H1 (cell line): ENCODE results near the gene KLF7. TPM values are rescaled to one million over a fixed set of nuclear protein-coding genes. Genes with fewer than 3 reads are reported as not detected.
A peak's percentile ranks its signal among the peaks of the same experiment; 100 is the strongest.

Source experiments
- CTCF ChIA-PET: fragments of 300-600 bp; sonication (Branson Sonifier 250); formaldehyde crosslinking; loops from one replicate; lab custom pipeline; 2021; ENCODE audit not compliant: partially characterized antibody; lab: Charles Lee
- POLR2A ChIA-PET: fragments of 300-600 bp; sonication (Branson Sonifier 250); formaldehyde crosslinking; loops from one replicate; lab custom pipeline; 2021; ENCODE audit warnings: inconsistent platforms; ENCODE audit not compliant: partially characterized antibody; lab: Charles Lee
- DNase-seq, 2 experiments: peaks; one replicate each; pipeline versions ENCODE4 v3.0.0 to v3.0.0-alpha.2; 2010 to 2022; ENCODE audit warnings: low spot score in 2 of 2, low read depth in 1 of 2, mixed read lengths in 1 of 2
- FAIRE-seq: peaks from 2 replicates; lab custom pipeline; 2011; peaks lifted over from hg19 to GRCh38; lab: Jason Lieb, UNC
- H2AFZ ChIP-seq: 2 replicates; pipeline ENCODE4 v1.8.1; 2012; ENCODE audit warnings: low read length, inconsistent platforms
- H2AK5ac ChIP-seq: 2 replicates; pipeline ENCODE4 v1.6.1; 2013; ENCODE audit warnings: low read depth, low read length
- H2BK120ac ChIP-seq: replicated peaks from 2 replicates; pipeline ENCODE3; 2013; ENCODE audit warnings: low read depth, low read length, inconsistent platforms
- H2BK12ac ChIP-seq: 2 replicates; pipeline ENCODE4 v1.6.1; 2013; ENCODE audit warnings: low read depth, low read length
- H2BK15ac ChIP-seq: 2 replicates; pipeline ENCODE4 v1.6.1; 2013; ENCODE audit warnings: low read length
- H2BK20ac ChIP-seq: 2 replicates; pipeline ENCODE4 v1.6.1; 2013; ENCODE audit warnings: low read length
- H2BK5ac ChIP-seq: 2 replicates; pipeline ENCODE4 v1.6.1; 2013; ENCODE audit warnings: low read depth, low read length
- H3K14ac ChIP-seq: 2 replicates; pipeline ENCODE4 v1.6.1; 2013; ENCODE audit warnings: inconsistent platforms; ENCODE audit not compliant: insufficient read length
- H3K18ac ChIP-seq: 2 replicates; pipeline ENCODE4 v1.6.1; 2013; ENCODE audit warnings: low read length; ENCODE audit errors: extremely low read depth
- H3K23ac ChIP-seq: 2 replicates; pipeline ENCODE4 v1.6.1; 2013; ENCODE audit warnings: inconsistent platforms; ENCODE audit not compliant: insufficient read length
- H3K23me2 ChIP-seq: 2 replicates; pipeline ENCODE4 v1.6.1; 2013; ENCODE audit warnings: low read depth, low read length
- H3K27ac ChIP-seq: 2 replicates; pipeline ENCODE4 v1.6.1; 2011; ENCODE audit warnings: low read depth, low read length, inconsistent platforms
- H3K27me3 ChIP-seq, 4 experiments: replicated peaks in 1 of 4; 1 replicate in 1 of 4; 2 replicates in 3 of 4; pipeline versions ENCODE4 v1.6.1 to v1.8.1; 2011 to 2013; ENCODE audit warnings: low read length in 3 of 4, mild to moderate bottlenecking in 3 of 4, inconsistent platforms in 2 of 4, mixed read lengths in 2 of 4, moderate library complexity in 1 of 4; ENCODE audit not compliant: control insufficient read depth in 3 of 4, insufficient read depth in 3 of 4; ENCODE audit errors: extremely low read depth in 1 of 4
- H3K36me3 ChIP-seq, 4 experiments: 2 replicates each; pipeline versions ENCODE4 v1.6.1 to v1.8.1; 2011 to 2013; ENCODE audit warnings: mild to moderate bottlenecking in 4 of 4, low read length in 3 of 4, moderate library complexity in 2 of 4, control low read depth in 1 of 4, inconsistent platforms in 1 of 4; ENCODE audit not compliant: insufficient read depth in 4 of 4, control insufficient read depth in 2 of 4
- H3K4ac ChIP-seq: replicated peaks from 2 replicates; pipeline ENCODE3; 2013; ENCODE audit warnings: low read length, low read depth, mixed read lengths, inconsistent platforms; ENCODE audit not compliant: insufficient read length
- H3K4me1 ChIP-seq, 4 experiments: replicated peaks in 1 of 4; 1 replicate in 1 of 4; 2 replicates in 3 of 4; pipeline versions ENCODE4 v1.6.1 to v1.8.1; 2011 to 2013; ENCODE audit warnings: low read length in 3 of 4, inconsistent platforms in 2 of 4, mixed read lengths in 1 of 4; ENCODE audit not compliant: insufficient read depth in 4 of 4, control insufficient read depth in 3 of 4
- H3K4me2 ChIP-seq, 2 experiments: 2 replicates each; pipeline versions ENCODE4 v1.6.1 to v1.8.1; 2011 to 2013; ENCODE audit warnings: low read depth in 2 of 2, low read length in 2 of 2, control low read depth in 1 of 2, inconsistent platforms in 1 of 2, mild to moderate bottlenecking in 1 of 2; ENCODE audit not compliant: insufficient read depth in 1 of 2
- H3K4me3 ChIP-seq, 4 experiments: fragments of 200-600, 300-600 bp in 1 of 4; sonication (generic), shearing (Covaris generic), sonication (Bioruptor Twin) in 1 of 4; 2 replicates each; pipeline versions ENCODE4 v1.5.1 to v1.8.1; 2011 to 2016; ENCODE audit warnings: low read length in 4 of 4, low read depth in 3 of 4, control low read depth in 2 of 4, inconsistent platforms in 2 of 4, mild to moderate bottlenecking in 2 of 4, mixed read lengths in 1 of 4, moderate library complexity in 1 of 4; ENCODE audit not compliant: insufficient read depth in 2 of 4; ENCODE audit errors: extremely low read depth in 1 of 4
- H3K56ac ChIP-seq: replicated peaks from 2 replicates; pipeline ENCODE3; 2013; ENCODE audit warnings: low read depth, mild to moderate bottlenecking, mixed read lengths, low read length, inconsistent platforms; ENCODE audit not compliant: insufficient read length
- H3K79me1 ChIP-seq: 2 replicates; pipeline ENCODE4 v1.6.1; 2013; ENCODE audit warnings: low read depth, low read length, control low read depth
- H3K79me2 ChIP-seq, 2 experiments: 2 replicates each; pipeline versions ENCODE4 v1.6.1 to v1.8.1; 2012 to 2013; ENCODE audit warnings: low read length in 2 of 2, mild to moderate bottlenecking in 2 of 2, inconsistent platforms in 1 of 2; ENCODE audit not compliant: insufficient read depth in 2 of 2, control insufficient read depth in 1 of 2
- H3K9ac ChIP-seq, 4 experiments: replicated peaks in 1 of 4; 1 replicate in 1 of 4; 2 replicates in 3 of 4; pipeline versions ENCODE4 v1.6.1 to v1.8.1; 2011 to 2013; ENCODE audit warnings: low read depth in 3 of 4, low read length in 3 of 4, control low read depth in 2 of 4, mild to moderate bottlenecking in 2 of 4, moderate library complexity in 2 of 4, inconsistent platforms in 1 of 4; ENCODE audit errors: extremely low read depth in 1 of 4
- H3K9me3 ChIP-seq, 2 experiments: 2 replicates each; pipeline versions ENCODE4 v1.6.1 to v1.8.1; 2012 to 2013; ENCODE audit warnings: mild to moderate bottlenecking in 2 of 2, moderate library complexity in 2 of 2, control low read depth in 1 of 2, inconsistent platforms in 1 of 2, low read depth in 1 of 2, low read length in 1 of 2, mixed read lengths in 1 of 2; ENCODE audit not compliant: insufficient read depth in 2 of 2
- H4K20me1 ChIP-seq, 2 experiments: replicated peaks in 1 of 2; 2 replicates each; pipeline versions ENCODE3 to v1.8.1; 2011 to 2013; ENCODE audit warnings: inconsistent platforms in 2 of 2, low read length in 2 of 2, mild to moderate bottlenecking in 1 of 2; ENCODE audit not compliant: insufficient read depth in 2 of 2, control insufficient read depth in 1 of 2
- H4K5ac ChIP-seq: 2 replicates; pipeline ENCODE4 v1.6.1; 2013; ENCODE audit warnings: low read length, low read depth, mixed read lengths, inconsistent platforms; ENCODE audit not compliant: insufficient read length
- H4K8ac ChIP-seq: 2 replicates; pipeline ENCODE4 v1.8.0; 2013; ENCODE audit warnings: mild to moderate bottlenecking, moderate library complexity, low read length, inconsistent platforms; ENCODE audit not compliant: insufficient read depth; ENCODE audit errors: extremely low read depth
- H4K91ac ChIP-seq: replicated peaks from 2 replicates; pipeline ENCODE3; 2013; ENCODE audit warnings: low read length, mixed read lengths, inconsistent platforms; ENCODE audit not compliant: insufficient read length
- BACH1 ChIP-seq: IDR thresholded peaks from 2 replicates; pipeline ENCODE4 v1.6.1; 2012; ENCODE audit warnings: low read length, improper control_type of control experiment
- BRCA1 ChIP-seq: IDR thresholded peaks from 2 replicates; pipeline ENCODE4 v1.6.1; 2012; ENCODE audit warnings: low read depth, low read length, improper control_type of control experiment
- CBX8 ChIP-seq: fragments of 300-800, 300-1000 bp; sonication (generic); IDR thresholded peaks from 2 replicates; pipeline ENCODE4 v1.7.1; 2016; ENCODE audit warnings: low read depth, low read length, borderline replicate concordance
- CEBPB ChIP-seq: IDR thresholded peaks from 2 replicates; pipeline ENCODE4 v1.6.1; 2012; ENCODE audit warnings: low read depth, low read length
- CTBP2 ChIP-seq: IDR thresholded peaks from 2 replicates; pipeline ENCODE4 v1.7.0; 2011; ENCODE audit warnings: borderline replicate concordance, mild to moderate bottlenecking, moderate library complexity, mixed read lengths, low read length; ENCODE audit not compliant: insufficient read depth, insufficient read length
- HDAC6 ChIP-seq: IDR thresholded peaks from one replicate; pipeline ENCODE4 v1.7.1; 2012; ENCODE audit warnings: low read depth, mild to moderate bottlenecking, inconsistent platforms, low read length, moderate library complexity
- KDM5A ChIP-seq: fragments of 200-600 bp; IDR thresholded peaks from 2 replicates; pipeline ENCODE4 v1.7.1; 2012; ENCODE audit warnings: mild to moderate bottlenecking, low read length, inconsistent platforms, mixed read lengths
- SIN3A ChIP-seq, 2 experiments: IDR thresholded peaks in 1 of 2; conservative IDR thresholded peaks in 1 of 2; 2 replicates each; pipeline ENCODE4 v1.6.1; 2011 to 2012; ENCODE audit warnings: low read length in 2 of 2, improper control_type of control experiment in 1 of 2, low read depth in 1 of 2, mild to moderate bottlenecking in 1 of 2
- SIX5 ChIP-seq: IDR thresholded peaks from 2 replicates; pipeline ENCODE4 v1.6.1; 2011; ENCODE audit warnings: mild to moderate bottlenecking, low read depth, low read length
- TAF1 ChIP-seq: IDR thresholded peaks from 2 replicates; pipeline ENCODE4 v1.6.1; 2011; ENCODE audit warnings: mild to moderate bottlenecking, low read depth, low read length
- TAF7 ChIP-seq: optimal IDR thresholded peaks from 2 replicates; pipeline ENCODE3; 2011; ENCODE audit warnings: low read depth, mild to moderate bottlenecking, inconsistent platforms, low read length, moderate library complexity, borderline replicate concordance
- WGBS, 2 experiments: shearing (Covaris generic) in 1 of 2; methylation state at CpG; one replicate each; pipeline versions ENCODE4 v1.1.6 to v1.1.7; 2013 to 2015; ENCODE audit warnings: low lambda C conversion rate in 2 of 2, mixed read lengths in 2 of 2, inconsistent platforms in 1 of 2, low coverage in 1 of 2, missing lambda C conversion rate in 1 of 2; ENCODE audit not compliant: insufficient replicate concordance in 2 of 2, insufficient coverage in 1 of 2, insufficient read length in 1 of 2; ENCODE audit errors: extremely low coverage in 1 of 2, missing lambda C conversion rate in 1 of 2; 5-methylcytosine and 5-hydroxymethylcytosine counted together
- polyA plus RNA-seq, 7 experiments: library from polyadenylated mRNA; depleted of rRNA in 3 of 7; stranded (reverse) in 5 of 7; unstranded in 2 of 7; fragments of >200 nt in 5 of 7; fragments of 200-250 nt in 2 of 7; gene quantifications; 1 replicate in 5 of 7; 2 replicates in 1 of 7; 4 replicates in 1 of 7; pipeline versions ENCODE4 v1.2.1 to v1.2.3, GENCODE V29; 2011 to 2013; ENCODE audit warnings: missing spikeins in 2 of 7, mixed read lengths in 2 of 7
- total RNA-seq: library from RNA; stranded (reverse); fragmentation: NEBNext Ultra II Directional; extraction: Animal tissue kit (Norgen Biotek cat#: 25700); gene quantifications from 2 replicates; pipeline ENCODE4 v1.2.1, GENCODE V29; 2021
- TF ChIP-seq, protein P1 (sequence below), 3 experiments: IDR thresholded peaks; 1 replicate in 2 of 3; 2 replicates in 1 of 3; pipeline versions ENCODE4 v1.5.1 to v1.6.1; 2011; ENCODE audit warnings: low read length in 3 of 3, mild to moderate bottlenecking in 3 of 3, inconsistent platforms in 2 of 3, low read depth in 1 of 3, moderate library complexity in 1 of 3; ENCODE audit not compliant: insufficient read depth in 1 of 3; ENCODE audit errors: control extremely low read depth in 1 of 3

Gene KLF7
- total and polyA plus RNA-seq, 2 of the 8 experiments (the other 6 are each of a cell fraction or from before 2014, with no cell fraction given) = 9.6 to 23.3 TPM

DNA sequence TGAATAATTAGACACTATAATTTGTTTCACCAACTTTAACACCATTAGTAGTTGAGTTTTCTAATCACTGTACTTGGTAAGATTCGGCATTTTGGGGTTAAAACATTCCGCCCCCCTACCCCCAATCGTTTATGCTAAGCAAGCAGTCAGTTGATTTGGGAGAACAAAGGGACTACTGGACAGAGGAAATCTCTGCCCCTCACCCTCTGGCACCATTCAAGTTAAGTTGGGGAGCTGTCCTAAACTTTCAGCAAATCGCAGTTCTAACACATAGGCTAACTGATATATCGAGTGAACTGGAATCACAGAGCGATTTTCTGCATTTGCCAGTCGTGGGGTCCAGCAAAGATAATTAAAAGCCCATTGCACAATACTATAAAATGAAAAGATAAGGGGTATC is 5.6 kb downstream of the KLF7 start:
- no peak overlapping the region for H2BK120ac ChIP-seq
- no peak overlapping the region for H3K4ac ChIP-seq
- CTCF ChIA-PET = interaction anchor here (1.0 to 1.6 kb wide), 2 partner anchors 8 to 176 kb away, joined by 3 read pairs; no protein-coding TSS in a partner anchor
- H4K5ac ChIP-seq = no peak overlapping the region
- H3K27me3 ChIP-seq = no peaks in the 10 kb centered on the region; a peak in 2 of 7 replicates
- peaks cover 4 to 39% (median 24%) of the 10 kb centered on the region in 4 experiments; a peak in 6 of 7 replicates for H3K4me1 ChIP-seq
- H3K4me2 ChIP-seq = no peak overlapping the region
- H3K4me3 ChIP-seq = no peak overlapping the region
- H2BK15ac ChIP-seq = no peak overlapping the region
- H3K14ac ChIP-seq = no peak overlapping the region
- H3K23ac ChIP-seq = no peak overlapping the region
- peaks cover 10% of the 10 kb centered on the region for H3K79me1 ChIP-seq
- 65% methylated on average over 7 of the region's 7 CpGs; no CpG with 5 or more reads in 1 of the 2 experiments for whole genome bisulfite sequencing, 2 experiments
- TF ChIP-seq CEBPB (peak; percentile 24; the same call in 1 of the 2 replicates), TAF7 (no peak), CBX8 (no peak), TAF1 (no peak), SIN3A (conservative IDR thresholded peaks at IDR 0.05 in 1 of 2, IDR thresholded peaks at IDR 0.05 in 1 of 2; ENCODE audit: low read depth in 1 of 2, low read length in 2 of 2) (0 out of 4 replicates have a peak, but pooled peaks of 1 of the 2 experiments have one; percentile 60), HDAC6 (no peak), CTBP2 (no peak), SIX5 (no peak), BRCA1 (no peak), BACH1 (no peak), KDM5A (no peak)
- TF ChIP-seq, protein P1, sequence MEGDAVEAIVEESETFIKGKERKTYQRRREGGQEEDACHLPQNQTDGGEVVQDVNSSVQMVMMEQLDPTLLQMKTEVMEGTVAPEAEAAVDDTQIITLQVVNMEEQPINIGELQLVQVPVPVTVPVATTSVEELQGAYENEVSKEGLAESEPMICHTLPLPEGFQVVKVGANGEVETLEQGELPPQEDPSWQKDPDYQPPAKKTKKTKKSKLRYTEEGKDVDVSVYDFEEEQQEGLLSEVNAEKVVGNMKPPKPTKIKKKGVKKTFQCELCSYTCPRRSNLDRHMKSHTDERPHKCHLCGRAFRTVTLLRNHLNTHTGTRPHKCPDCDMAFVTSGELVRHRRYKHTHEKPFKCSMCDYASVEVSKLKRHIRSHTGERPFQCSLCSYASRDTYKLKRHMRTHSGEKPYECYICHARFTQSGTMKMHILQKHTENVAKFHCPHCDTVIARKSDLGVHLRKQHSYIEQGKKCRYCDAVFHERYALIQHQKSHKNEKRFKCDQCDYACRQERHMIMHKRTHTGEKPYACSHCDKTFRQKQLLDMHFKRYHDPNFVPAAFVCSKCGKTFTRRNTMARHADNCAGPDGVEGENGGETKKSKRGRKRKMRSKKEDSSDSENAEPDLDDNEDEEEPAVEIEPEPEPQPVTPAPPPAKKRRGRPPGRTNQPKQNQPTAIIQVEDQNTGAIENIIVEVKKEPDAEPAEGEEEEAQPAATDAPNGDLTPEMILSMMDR (IDR thresholded peaks at IDR 0.05; ENCODE audit: control extremely low read depth in 1 of 3, insufficient read depth in 1 of 3, low read depth in 1 of 3, low read length in 3 of 3) = no peak
- TF ChIP-seq, all 59 proteins: peak for 2
- no peaks in the 10 kb centered on the region for H3K9me3 ChIP-seq
- no peak for DNase-seq
- H2BK20ac ChIP-seq = no peak overlapping the region
- H3K79me2 ChIP-seq = peaks cover 28 to 96% of the 10 kb centered on the region in 2 experiments; a peak in 3 of 4 replicates
- no peak overlapping the region for H2AFZ ChIP-seq
- POLR2A ChIA-PET = no interaction called here
- no peak overlapping the region for H3K27ac ChIP-seq
- H3K36me3 ChIP-seq = no peaks in the 10 kb centered on the region
- no peak overlapping the region for H2AK5ac ChIP-seq
- peaks cover 12% of the 10 kb centered on the region for H3K23me2 ChIP-seq
- no peak overlapping the region for H3K18ac ChIP-seq
- no peak overlapping the region for H2BK12ac ChIP-seq
- H4K20me1 ChIP-seq = no peaks in the 10 kb centered on the region
- no peak overlapping the region for H2BK5ac ChIP-seq
- no peak overlapping the region for H4K8ac ChIP-seq
- H3K56ac ChIP-seq = no peak overlapping the region
- no peak overlapping the region for H3K9ac ChIP-seq
- no peak overlapping the region for H4K91ac ChIP-seq
- peak; percentile 32 for FAIRE-seq
